Measurements from ENCODE around the gene TPD52L2. TPM values are rescaled to one million over a fixed set of nuclear protein-coding genes. Genes with fewer than 3 reads are reported as not detected.
A peak's percentile ranks its signal among the peaks of the same experiment; 100 is the strongest.

TPD52L2 gene
- polyA plus RNA-seq, 3 donors = 137 to 167 (median 144) TPM

GRCh38 chr20:63883201-63883593 is 18.1 kb downstream of the TPD52L2 start:
- Histone ChIP-seq H3K27me3 (ENCODE audit: control insufficient read depth in 2 of 2, insufficient read depth in 2 of 2, low read length in 2 of 2) (no peaks in the 10 kb centered on the region), H4K20me1 (ENCODE audit: insufficient read depth, low read length) (peaks cover 95% of the 10 kb centered on the region), H3K4me3 (replicated peaks in 1 of 3; ENCODE audit: low read depth in 2 of 3, low read length in 3 of 3) (no peak overlapping the region), H3K79me2 (ENCODE audit: insufficient read depth, low read length) (peaks cover 81% of the 10 kb centered on the region), H2AFZ (ENCODE audit: insufficient read depth, low read depth, low read length, poor library complexity, severe bottlenecking) (no peak overlapping the region), H3K4me2 (replicated peaks; ENCODE audit: extremely low read depth, low read length, poor library complexity, severe bottlenecking) (no peak overlapping the region), H3K27ac (ENCODE audit: low read depth in 1 of 2, low read length in 2 of 2) (no peak overlapping the region), H3K36me3 (replicated peaks in 1 of 2; ENCODE audit: control insufficient read depth in 1 of 2, insufficient read depth in 2 of 2, low read length in 2 of 2) (peaks cover 82 to 93% of the 10 kb centered on the region in 2 donors), H3K9me3 (replicated peaks in 1 of 2; ENCODE audit: control insufficient read depth in 1 of 2, insufficient read depth in 1 of 2, low read length in 2 of 2) (no peaks in the 10 kb centered on the region), H3K9ac (ENCODE audit: insufficient read depth, low read length, poor library complexity, severe bottlenecking) (no peak overlapping the region), H3K4me1 (ENCODE audit: control insufficient read depth in 1 of 2, insufficient read depth in 2 of 2, low read length in 2 of 2) (peaks cover 0 to 3% of the 10 kb centered on the region in 2 donors)
- H3K27me3 Mint-ChIP-seq (ENCODE audit: low read depth in 3 of 3) = peaks cover 0 to 1% (median 1%) of the 10 kb centered on the region in 3 donors
- H3K9me3 Mint-ChIP-seq = peaks cover 0 to 2% (median 0%) of the 10 kb centered on the region in 7 donors
- 88% methylated on average over 5 of the region's 6 CpGs for WGBS (ENCODE audit: insufficient coverage)
- H3K36me3 Mint-ChIP-seq = peaks cover 74 to 92% of the 10 kb centered on the region in 2 donors
- intact Hi-C loops (cut with micrococcal nuclease) = no loop called here
- DNase-seq = no peak
- H3K27ac Mint-ChIP-seq = peak overlapping the region in 2 of 7 donors; percentile 6 to 52
- H3K4me3 Mint-ChIP-seq = no peak overlapping the region
- H3K4me1 Mint-ChIP-seq = peaks cover 8% of the 10 kb centered on the region
- TF ChIP-seq CTCF (IDR thresholded peaks at IDR 0.05) = no peak

GRCh38 chr20:63884506-63885263 is 19.6 kb downstream of the TPD52L2 start:
- H3K27ac Mint-ChIP-seq = peak overlapping the region in 3 of 7 donors; percentile 54 to 64 (median 55)
- Histone ChIP-seq H3K27ac (ENCODE audit: low read depth in 1 of 2, low read length in 2 of 2) (no peak overlapping the region), H3K79me2 (ENCODE audit: insufficient read depth, low read length) (peaks cover 72% of the 10 kb centered on the region), H3K4me1 (ENCODE audit: control insufficient read depth in 1 of 2, insufficient read depth in 2 of 2, low read length in 2 of 2) (peaks cover 11 to 12% of the 10 kb centered on the region in 2 donors), H3K36me3 (replicated peaks in 1 of 2; ENCODE audit: control insufficient read depth in 1 of 2, insufficient read depth in 2 of 2, low read length in 2 of 2) (peaks cover 83 to 92% of the 10 kb centered on the region in 2 donors), H3K9ac (ENCODE audit: insufficient read depth, low read length, poor library complexity, severe bottlenecking) (no peak overlapping the region), H2AFZ (ENCODE audit: insufficient read depth, low read depth, low read length, poor library complexity, severe bottlenecking) (no peak overlapping the region), H3K4me2 (replicated peaks; ENCODE audit: extremely low read depth, low read length, poor library complexity, severe bottlenecking) (no peak overlapping the region), H3K4me3 (replicated peaks in 1 of 3; ENCODE audit: low read depth in 2 of 3, low read length in 3 of 3) (no peak overlapping the region), H4K20me1 (ENCODE audit: insufficient read depth, low read length) (peaks cover 96% of the 10 kb centered on the region), H3K9me3 (replicated peaks in 1 of 2; ENCODE audit: control insufficient read depth in 1 of 2, insufficient read depth in 1 of 2, low read length in 2 of 2) (no peaks in the 10 kb centered on the region), H3K27me3 (ENCODE audit: control insufficient read depth in 2 of 2, insufficient read depth in 2 of 2, low read length in 2 of 2) (no peaks in the 10 kb centered on the region)
- no peak for TF ChIP-seq CTCF (IDR thresholded peaks at IDR 0.05)
- peaks cover 12% of the 10 kb centered on the region for H3K4me1 Mint-ChIP-seq
- no peaks in the 10 kb centered on the region for H3K9me3 Mint-ChIP-seq
- 94% methylated on average over 13 of the region's 21 CpGs for WGBS (ENCODE audit: insufficient coverage)
- H3K36me3 Mint-ChIP-seq = peaks cover 77 to 91% of the 10 kb centered on the region in 2 donors
- intact Hi-C loops (cut with micrococcal nuclease) = no loop called here
- no peak for DNase-seq
- no peak overlapping the region for H3K4me3 Mint-ChIP-seq
- H3K27me3 Mint-ChIP-seq (ENCODE audit: low read depth in 3 of 3) = no peaks in the 10 kb centered on the region
